CD14-positive monocyte (primary cell): ENCODE data around the gene TSGA10IP. TPM values are rescaled to one million over a fixed set of nuclear protein-coding genes. Genes with fewer than 3 reads are reported as not detected.

Experiments
- DNase-seq, 3 donors: peaks; one replicate each; pipeline ENCODE4 v3.0.0-alpha.2; 2011 to 2022
- H2AFZ ChIP-seq: 2 replicates; pipeline ENCODE4 v1.6.0; 2012; ENCODE audit warnings: mild to moderate bottlenecking, low read depth, low read length, inconsistent platforms; ENCODE audit not compliant: insufficient read depth, poor library complexity, severe bottlenecking
- H3K27ac ChIP-seq, 2 donors: 1 replicate in 1 of 2; 2 replicates in 1 of 2; pipeline ENCODE4 v1.5.1; 2012 to 2013; ENCODE audit warnings: low read length in 2 of 2, control low read depth in 1 of 2, inconsistent platforms in 1 of 2, low read depth in 1 of 2, mild to moderate bottlenecking in 1 of 2
- H3K27me3 ChIP-seq, 2 donors: one replicate each; pipeline versions ENCODE4 v1.6.0 to v1.6.1; 2011 to 2013; ENCODE audit warnings: low read length in 2 of 2; ENCODE audit not compliant: control insufficient read depth in 2 of 2, insufficient read depth in 2 of 2
- H3K36me3 ChIP-seq, 2 donors: replicated peaks in 1 of 2; 1 replicate in 1 of 2; 2 replicates in 1 of 2; pipeline versions ENCODE4 v1.5.1 to v1.6.1; 2012 to 2013; ENCODE audit warnings: low read length in 2 of 2, control low read depth in 1 of 2, inconsistent platforms in 1 of 2, mild to moderate bottlenecking in 1 of 2; ENCODE audit not compliant: insufficient read depth in 2 of 2, control insufficient read depth in 1 of 2
- H3K4me1 ChIP-seq, 2 donors: 1 replicate in 1 of 2; 2 replicates in 1 of 2; pipeline versions ENCODE4 v1.5.1 to v1.6.1; 2012 to 2013; ENCODE audit warnings: low read length in 2 of 2, control low read depth in 1 of 2, inconsistent platforms in 1 of 2, mild to moderate bottlenecking in 1 of 2, moderate library complexity in 1 of 2; ENCODE audit not compliant: insufficient read depth in 2 of 2, control insufficient read depth in 1 of 2
- H3K4me2 ChIP-seq: replicated peaks from 2 replicates; pipeline ENCODE3; 2012; ENCODE audit warnings: low read length, moderate library complexity, mild to moderate bottlenecking; ENCODE audit not compliant: poor library complexity, severe bottlenecking; ENCODE audit errors: extremely low read depth
- H3K4me3 ChIP-seq, 3 experiments: fragments of 200-600 bp in 1 of 3; sonication (generic) in 1 of 3; replicated peaks in 1 of 3; 1 replicate in 2 of 3; 2 replicates in 1 of 3; pipeline ENCODE4 v1.5.1; 2011 to 2013; ENCODE audit warnings: low read length in 3 of 3, mild to moderate bottlenecking in 3 of 3, control low read depth in 2 of 3, low read depth in 2 of 3, inconsistent platforms in 1 of 3, moderate library complexity in 1 of 3
- H3K79me2 ChIP-seq: 2 replicates; pipeline ENCODE4 v1.6.0; 2012; ENCODE audit warnings: mild to moderate bottlenecking, control low read depth, inconsistent platforms, low read length, moderate library complexity; ENCODE audit not compliant: insufficient read depth
- H3K9ac ChIP-seq: 2 replicates; pipeline ENCODE4 v1.6.0; 2017; ENCODE audit warnings: low read length, mild to moderate bottlenecking; ENCODE audit not compliant: insufficient read depth, poor library complexity, severe bottlenecking
- H3K9me3 ChIP-seq, 2 donors: replicated peaks in 1 of 2; 1 replicate in 1 of 2; 2 replicates in 1 of 2; pipeline versions ENCODE4 v1.5.1 to v1.6.1; 2012 to 2013; ENCODE audit warnings: low read length in 2 of 2, control low read depth in 1 of 2; ENCODE audit not compliant: control insufficient read depth in 1 of 2, insufficient read depth in 1 of 2
- H4K20me1 ChIP-seq: 2 replicates; pipeline ENCODE4 v1.6.0; 2012; ENCODE audit warnings: mild to moderate bottlenecking, low read length, control low read depth, moderate library complexity; ENCODE audit not compliant: insufficient read depth
- H3K27ac Mint-ChIP-seq, 7 donors: one replicate each; pipeline ENCODE4 v1.8.0; 2020; ENCODE audit warnings: mild to moderate bottlenecking in 7 of 7, mixed read lengths in 7 of 7, moderate library complexity in 6 of 7, inconsistent platforms in 2 of 7
- H3K27me3 Mint-ChIP-seq, 3 donors: one replicate each; pipeline ENCODE4 v1.8.0; 2021 to 2022; ENCODE audit warnings: low read depth in 3 of 3, mild to moderate bottlenecking in 3 of 3, mixed read lengths in 3 of 3, moderate library complexity in 3 of 3, inconsistent platforms in 1 of 3
- H3K36me3 Mint-ChIP-seq, 2 donors: one replicate each; pipeline ENCODE4 v1.8.0; 2020; ENCODE audit warnings: mixed read lengths in 2 of 2, inconsistent platforms in 1 of 2, mild to moderate bottlenecking in 1 of 2
- H3K4me1 Mint-ChIP-seq: one replicate; pipeline ENCODE4 v1.8.0; 2020; ENCODE audit warnings: mild to moderate bottlenecking, mixed read lengths
- H3K4me3 Mint-ChIP-seq, 2 donors: one replicate each; pipeline ENCODE4 v1.8.0; 2020; ENCODE audit warnings: mild to moderate bottlenecking in 2 of 2, mixed read lengths in 2 of 2, moderate library complexity in 1 of 2
- H3K9me3 Mint-ChIP-seq, 7 donors: one replicate each; pipeline ENCODE4 v1.8.0; 2020 to 2022; ENCODE audit warnings: mixed read lengths in 7 of 7, mild to moderate bottlenecking in 6 of 7, moderate library complexity in 6 of 7, inconsistent platforms in 2 of 7
- WGBS: methylation state at CpG from one replicate; pipeline ENCODE4 v1.1.5; 2013; ENCODE audit warnings: missing lambda C conversion rate; ENCODE audit not compliant: insufficient coverage; 5-methylcytosine and 5-hydroxymethylcytosine counted together
- intact Hi-C, 2 donors: fragments of 100-400 bp; cut with micrococcal nuclease; formaldehyde crosslinking; loops; one replicate each; pipeline versions ENCODE4 v1.15.0 to v1.15.1; 2023
- polyA plus RNA-seq, 3 donors: library from polyadenylated mRNA; depleted of rRNA in 1 of 3; unstranded in 2 of 3; stranded (reverse) in 1 of 3; fragments of 300-500 nt in 2 of 3; fragments of >200 nt in 1 of 3; fragmentation: Illumina TruSeq in 2 of 3; gene quantifications; 1 replicate in 2 of 3; 2 replicates in 1 of 3; pipeline ENCODE4 v1.2.3, GENCODE V29; 2012 to 2021
- TF ChIP-seq, protein P1 (sequence below): fragments of 200-600 bp; IDR thresholded peaks from one replicate; pipeline ENCODE4 v1.8.0; 2022; ENCODE audit warnings: antibody characterized with exemption, mild to moderate bottlenecking

The TSGA10IP gene
- polyA plus RNA-seq, 3 donors, result 0.67 to 0.71 TPM; not detected in 1

DNA sequence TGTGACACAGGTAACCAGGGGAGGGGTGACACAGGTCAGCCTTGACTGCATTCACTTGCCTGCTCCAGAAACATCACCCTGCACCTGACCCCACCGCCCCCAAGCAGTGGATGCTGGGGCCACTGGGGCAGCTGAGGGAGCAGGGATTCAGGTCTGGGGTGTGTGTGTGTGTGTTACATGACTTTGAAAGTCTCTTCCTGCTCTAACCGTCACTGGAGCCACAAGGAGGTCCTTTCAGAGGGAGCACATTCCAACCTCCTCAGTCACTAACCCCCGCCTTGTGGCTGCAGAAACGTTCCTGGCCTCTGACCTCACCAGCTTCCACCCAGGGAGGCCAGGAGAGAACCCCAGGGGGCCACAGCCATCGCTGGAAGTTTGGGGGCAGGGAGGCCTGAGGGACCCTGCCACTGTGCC, 42.2 kb upstream of the TSGA10IP start:
- Histone ChIP-seq H2AFZ (no peak overlapping the region), H3K36me3 (no peaks in the 10 kb centered on the region), H3K9me3 (no peaks in the 10 kb centered on the region), H4K20me1 (peaks cover 5% of the 10 kb centered on the region), H3K4me1 (peaks cover 22 to 28% of the 10 kb centered on the region in 2 donors), H3K4me2 (no peak overlapping the region), H3K4me3 (no peak overlapping the region), H3K27me3 (no peaks in the 10 kb centered on the region), H3K79me2 (peaks cover 3% of the 10 kb centered on the region), H3K9ac (no peak overlapping the region), H3K27ac (no peak overlapping the region)
- no peak overlapping the region for H3K27ac Mint-ChIP-seq
- intact Hi-C loops, result no loop called here
- peaks cover 16% of the 10 kb centered on the region for H3K4me1 Mint-ChIP-seq
- no peak for DNase-seq
- WGBS, result 4% methylated on average over 4 of the region's 5 CpGs
- no peaks in the 10 kb centered on the region for H3K36me3 Mint-ChIP-seq
- H3K9me3 Mint-ChIP-seq, result no peaks in the 10 kb centered on the region
- peaks cover 0 to 10% (median 4%) of the 10 kb centered on the region in 3 donors for H3K27me3 Mint-ChIP-seq
- no peak overlapping the region for H3K4me3 Mint-ChIP-seq
- TF ChIP-seq, protein P1, sequence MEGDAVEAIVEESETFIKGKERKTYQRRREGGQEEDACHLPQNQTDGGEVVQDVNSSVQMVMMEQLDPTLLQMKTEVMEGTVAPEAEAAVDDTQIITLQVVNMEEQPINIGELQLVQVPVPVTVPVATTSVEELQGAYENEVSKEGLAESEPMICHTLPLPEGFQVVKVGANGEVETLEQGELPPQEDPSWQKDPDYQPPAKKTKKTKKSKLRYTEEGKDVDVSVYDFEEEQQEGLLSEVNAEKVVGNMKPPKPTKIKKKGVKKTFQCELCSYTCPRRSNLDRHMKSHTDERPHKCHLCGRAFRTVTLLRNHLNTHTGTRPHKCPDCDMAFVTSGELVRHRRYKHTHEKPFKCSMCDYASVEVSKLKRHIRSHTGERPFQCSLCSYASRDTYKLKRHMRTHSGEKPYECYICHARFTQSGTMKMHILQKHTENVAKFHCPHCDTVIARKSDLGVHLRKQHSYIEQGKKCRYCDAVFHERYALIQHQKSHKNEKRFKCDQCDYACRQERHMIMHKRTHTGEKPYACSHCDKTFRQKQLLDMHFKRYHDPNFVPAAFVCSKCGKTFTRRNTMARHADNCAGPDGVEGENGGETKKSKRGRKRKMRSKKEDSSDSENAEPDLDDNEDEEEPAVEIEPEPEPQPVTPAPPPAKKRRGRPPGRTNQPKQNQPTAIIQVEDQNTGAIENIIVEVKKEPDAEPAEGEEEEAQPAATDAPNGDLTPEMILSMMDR, result no peak

DNA sequence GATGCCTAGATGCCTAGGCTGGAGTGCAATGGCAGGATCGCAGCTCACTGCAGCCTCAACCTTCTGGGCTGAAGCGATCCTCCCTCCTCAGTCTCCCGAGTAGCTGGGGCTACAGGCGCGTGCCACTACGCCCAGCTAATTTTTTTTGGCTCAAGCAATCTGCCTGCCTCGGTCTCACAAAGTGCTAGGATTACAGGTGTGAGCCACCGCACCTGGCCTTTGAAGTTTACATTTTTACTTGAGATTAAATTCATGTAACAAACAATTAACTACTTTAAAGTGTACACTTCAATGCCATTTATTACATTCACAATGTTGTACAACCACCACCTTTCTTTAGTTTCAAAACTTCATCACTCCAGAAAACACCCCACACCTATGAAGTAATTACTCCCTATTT, 41.6 kb upstream of the TSGA10IP start:
- TF ChIP-seq, protein P1, result no peak
- H3K27ac Mint-ChIP-seq, result peak overlapping the region in 1 of 7 donors; percentile 43
- peaks cover 0 to 10% (median 4%) of the 10 kb centered on the region in 3 donors for H3K27me3 Mint-ChIP-seq
- H3K4me1 Mint-ChIP-seq, result peaks cover 11% of the 10 kb centered on the region
- peaks cover 5% of the 10 kb centered on the region for H4K20me1 ChIP-seq
- H3K9me3 Mint-ChIP-seq, result no peaks in the 10 kb centered on the region
- H2AFZ ChIP-seq, result no peak overlapping the region
- no peak overlapping the region for H3K9ac ChIP-seq
- H3K27me3 ChIP-seq, result no peaks in the 10 kb centered on the region
- no peak overlapping the region for H3K4me2 ChIP-seq
- H3K9me3 ChIP-seq, result no peaks in the 10 kb centered on the region
- H3K36me3 Mint-ChIP-seq, result no peaks in the 10 kb centered on the region
- 84% methylated on average over 8 of the region's 8 CpGs for WGBS
- intact Hi-C loops, result no loop called here
- no peaks in the 10 kb centered on the region for H3K79me2 ChIP-seq
- peaks cover 17 to 21% of the 10 kb centered on the region in 2 donors for H3K4me1 ChIP-seq
- DNase-seq, result no peak
- H3K4me3 ChIP-seq, result no peak overlapping the region
- no peaks in the 10 kb centered on the region for H3K36me3 ChIP-seq
- no peak overlapping the region for H3K27ac ChIP-seq
- H3K4me3 Mint-ChIP-seq, result no peak overlapping the region
